ENCODE results near the gene MRPL18. TPM values are rescaled to one million over a fixed set of nuclear protein-coding genes. Genes with fewer than 3 reads are reported as not detected.
"Not testable (repeated sequence)": the region's sequence is repeated elsewhere in the genome, so short reads cannot be mapped to it uniquely, and the experiment has no call there.

The MRPL18 gene
- total RNA-seq, 1 experiment from 2014 or later, result 108 TPM

DNA sequence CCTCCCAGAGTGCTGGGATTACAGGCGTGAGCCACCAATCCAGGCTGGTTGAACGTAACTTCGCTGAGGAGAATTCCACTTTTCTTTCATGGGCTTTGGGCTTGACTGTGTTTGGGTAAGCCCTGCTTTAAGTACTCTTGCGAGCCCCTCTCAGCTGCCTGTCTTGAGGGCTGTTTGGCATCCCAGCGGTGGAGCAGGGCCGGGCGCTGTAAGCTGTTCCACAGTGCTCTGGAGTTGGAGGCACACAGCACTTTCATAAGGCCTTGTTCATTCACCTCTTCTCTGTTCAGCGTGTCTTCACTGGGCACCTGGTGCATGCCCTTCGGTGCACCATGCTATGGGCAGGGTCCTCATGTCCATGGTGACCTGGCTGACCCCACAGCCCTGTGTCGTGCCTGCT is 31.5 kb downstream of the MRPL18 start:
- DNase-seq (ENCODE audit: unreplicated experiment), result no peak
- no peaks in the 10 kb centered on the region for H3K4me1 Mint-ChIP-seq (ENCODE audit: insufficient read depth, unreplicated experiment)
- no TSS peak for BruUV-seq (replicated peaks)
- H3K9me3 Mint-ChIP-seq (ENCODE audit: unreplicated experiment), result no peaks in the 10 kb centered on the region
- peaks cover 20% of the 10 kb centered on the region for H3K27me3 Mint-ChIP-seq (ENCODE audit: insufficient read depth, unreplicated experiment)
- TF ChIP-seq, protein P1, sequence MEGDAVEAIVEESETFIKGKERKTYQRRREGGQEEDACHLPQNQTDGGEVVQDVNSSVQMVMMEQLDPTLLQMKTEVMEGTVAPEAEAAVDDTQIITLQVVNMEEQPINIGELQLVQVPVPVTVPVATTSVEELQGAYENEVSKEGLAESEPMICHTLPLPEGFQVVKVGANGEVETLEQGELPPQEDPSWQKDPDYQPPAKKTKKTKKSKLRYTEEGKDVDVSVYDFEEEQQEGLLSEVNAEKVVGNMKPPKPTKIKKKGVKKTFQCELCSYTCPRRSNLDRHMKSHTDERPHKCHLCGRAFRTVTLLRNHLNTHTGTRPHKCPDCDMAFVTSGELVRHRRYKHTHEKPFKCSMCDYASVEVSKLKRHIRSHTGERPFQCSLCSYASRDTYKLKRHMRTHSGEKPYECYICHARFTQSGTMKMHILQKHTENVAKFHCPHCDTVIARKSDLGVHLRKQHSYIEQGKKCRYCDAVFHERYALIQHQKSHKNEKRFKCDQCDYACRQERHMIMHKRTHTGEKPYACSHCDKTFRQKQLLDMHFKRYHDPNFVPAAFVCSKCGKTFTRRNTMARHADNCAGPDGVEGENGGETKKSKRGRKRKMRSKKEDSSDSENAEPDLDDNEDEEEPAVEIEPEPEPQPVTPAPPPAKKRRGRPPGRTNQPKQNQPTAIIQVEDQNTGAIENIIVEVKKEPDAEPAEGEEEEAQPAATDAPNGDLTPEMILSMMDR (IDR thresholded peaks at IDR 0.05; ENCODE audit: unreplicated experiment), result no peak
- no peaks in the 10 kb centered on the region for H3K36me3 Mint-ChIP-seq (ENCODE audit: insufficient read depth, unreplicated experiment)
- ChIA-PET CTCF (no interaction called here), POLR2A (interaction anchor here (1.6 kb wide), 1 partner anchor 13 kb away, joined by 4 read pairs; no protein-coding TSS in a partner anchor)
- H3K4me3 Mint-ChIP-seq (ENCODE audit: unreplicated experiment), result no peak overlapping the region
- H3K27ac Mint-ChIP-seq (ENCODE audit: low read depth, unreplicated experiment), result no peak overlapping the region
- intact Hi-C loops (cut with micrococcal nuclease), result no loop called here

DNA sequence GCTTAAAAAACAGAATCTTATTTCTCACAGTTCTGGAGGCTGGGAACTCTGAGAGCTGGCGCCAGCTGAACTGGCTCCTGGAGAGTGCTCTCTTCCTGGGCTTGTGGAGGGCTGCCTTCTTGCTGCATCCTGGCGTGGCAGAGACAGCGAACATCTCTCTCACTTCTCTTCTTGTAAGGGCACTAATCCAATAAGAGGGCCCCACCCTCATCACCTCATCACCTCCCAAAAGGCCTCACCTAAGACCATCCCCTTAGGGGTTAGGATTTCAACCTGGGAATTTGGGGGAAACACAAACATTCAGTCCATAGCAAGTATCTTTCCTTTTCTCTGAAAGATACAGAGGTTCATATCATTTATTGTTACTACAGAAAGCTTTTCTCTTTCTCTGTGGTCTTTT is 33.7 kb downstream of the MRPL18 start:
- ChIA-PET CTCF (interaction anchor here (0.6 kb wide), 1 partner anchor 92 kb away, joined by 3 read pairs; no protein-coding TSS in a partner anchor), POLR2A (no interaction called here)
- no peaks in the 10 kb centered on the region for H3K36me3 Mint-ChIP-seq (ENCODE audit: insufficient read depth, unreplicated experiment)
- H3K4me3 Mint-ChIP-seq (ENCODE audit: unreplicated experiment), result no peak overlapping the region
- H3K9me3 Mint-ChIP-seq (ENCODE audit: unreplicated experiment), result no peaks in the 10 kb centered on the region
- no peak overlapping the region for H3K27ac Mint-ChIP-seq (ENCODE audit: low read depth, unreplicated experiment)
- intact Hi-C loops (cut with micrococcal nuclease), result no loop called here
- no peak for DNase-seq (ENCODE audit: unreplicated experiment)
- no TSS peak for BruUV-seq (replicated peaks)
- TF ChIP-seq, protein P1 (IDR thresholded peaks at IDR 0.05; ENCODE audit: unreplicated experiment), result no peak
- peaks cover 15% of the 10 kb centered on the region for H3K27me3 Mint-ChIP-seq (ENCODE audit: insufficient read depth, unreplicated experiment)
- no peaks in the 10 kb centered on the region for H3K4me1 Mint-ChIP-seq (ENCODE audit: insufficient read depth, unreplicated experiment)

DNA sequence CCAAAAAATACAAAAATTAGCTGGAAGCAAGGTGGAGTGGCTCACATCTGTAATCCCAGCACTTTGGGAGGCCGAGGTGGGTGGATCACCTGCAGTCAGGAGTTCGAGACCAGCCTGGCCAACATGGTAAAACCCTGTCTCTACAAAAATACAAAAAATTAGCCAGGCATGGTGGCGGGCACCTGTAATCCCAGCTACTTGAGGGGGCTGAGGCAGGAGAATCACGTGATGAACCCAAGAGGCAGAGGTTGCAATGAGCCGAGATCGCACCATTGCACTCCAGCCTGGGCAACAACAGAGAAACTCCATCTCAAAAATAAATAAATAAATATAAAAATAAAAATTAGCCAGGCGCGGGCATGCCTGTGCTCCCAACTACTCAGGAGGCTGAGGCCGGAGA is 34.4 kb downstream of the MRPL18 start:
- CTCF ChIA-PET, result interaction anchor here (0.6 kb wide), 1 partner anchor 93 kb away, joined by 3 read pairs; no protein-coding TSS in a partner anchor
- H3K4me3 Mint-ChIP-seq (ENCODE audit: unreplicated experiment); H3K4me1 Mint-ChIP-seq (ENCODE audit: insufficient read depth, unreplicated experiment); intact Hi-C loops (cut with micrococcal nuclease); POLR2A ChIA-PET; H3K36me3 Mint-ChIP-seq (ENCODE audit: insufficient read depth, unreplicated experiment); H3K27me3 Mint-ChIP-seq (ENCODE audit: insufficient read depth, unreplicated experiment); DNase-seq (ENCODE audit: unreplicated experiment); H3K27ac Mint-ChIP-seq (ENCODE audit: low read depth, unreplicated experiment); BruUV-seq (replicated peaks); H3K9me3 Mint-ChIP-seq (ENCODE audit: unreplicated experiment): not testable (repeated sequence)

DNA sequence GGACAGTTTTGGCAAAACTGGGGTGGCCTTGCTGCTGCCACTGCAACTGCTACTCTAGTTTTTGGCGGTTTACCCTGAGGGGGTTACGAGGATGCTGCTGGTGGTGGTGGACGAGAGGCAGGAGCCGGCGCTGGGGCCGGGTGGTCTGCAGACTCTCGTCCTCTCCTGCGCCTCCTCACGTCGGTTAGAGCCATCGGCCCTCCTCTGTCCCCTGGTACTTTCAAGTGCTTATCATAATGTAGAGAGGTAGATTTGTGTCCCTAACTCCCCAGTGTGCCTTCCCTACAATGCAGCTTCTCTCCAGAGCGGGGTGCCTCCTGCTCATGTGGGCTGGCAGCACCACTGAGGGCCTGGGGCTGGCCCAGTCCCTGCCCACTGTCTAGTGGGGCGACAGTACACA is 35.7 kb downstream of the MRPL18 start:
- TF ChIP-seq, protein P1 (IDR thresholded peaks at IDR 0.05; ENCODE audit: unreplicated experiment), result no peak
- H3K27ac Mint-ChIP-seq (ENCODE audit: low read depth, unreplicated experiment), result no peak overlapping the region
- H3K36me3 Mint-ChIP-seq (ENCODE audit: insufficient read depth, unreplicated experiment), result no peaks in the 10 kb centered on the region
- H3K27me3 Mint-ChIP-seq (ENCODE audit: insufficient read depth, unreplicated experiment), result peaks cover 11% of the 10 kb centered on the region
- ChIA-PET CTCF (no interaction called here), POLR2A (interaction anchor here (0.7 kb wide), 1 partner anchor 755 kb away, joined by 3 read pairs; no protein-coding TSS in a partner anchor)
- no peaks in the 10 kb centered on the region for H3K9me3 Mint-ChIP-seq (ENCODE audit: unreplicated experiment)
- no peak for DNase-seq (ENCODE audit: unreplicated experiment)
- no peak overlapping the region for H3K4me3 Mint-ChIP-seq (ENCODE audit: unreplicated experiment)
- intact Hi-C loops (cut with micrococcal nuclease), result no loop called here
- no TSS peak for BruUV-seq (replicated peaks)
- H3K4me1 Mint-ChIP-seq (ENCODE audit: insufficient read depth, unreplicated experiment), result no peaks in the 10 kb centered on the region

Measured in MCF 10A (cell line).